B cell (primary cell): ENCODE data around the gene SHMT2. TPM values are rescaled to one million over a fixed set of nuclear protein-coding genes. Genes with fewer than 3 reads are reported as not detected.

Experiments used
- ATAC-seq: fragments of 200-7000 bp; cut with Tn5 transposase; one replicate; pipeline ENCODE4 v1.10.0; 2021; ENCODE audit warnings: low read depth, mild to moderate bottlenecking, moderate number of reproducible peaks, moderate library complexity
- CTCF ChIA-PET: fragments of 350-600 bp; sonication (Branson Sonifier 250); formaldehyde crosslinking; loops from one replicate; lab custom pipeline; 2021; ENCODE audit warnings: antibody characterized with exemption, inconsistent platforms; lab: Charles Lee
- POLR2A ChIA-PET: fragments of 350-600 bp; sonication (Branson Sonifier 250); formaldehyde crosslinking; loops from one replicate; lab custom pipeline; 2021; ENCODE audit warnings: antibody characterized with exemption; lab: Charles Lee
- DNase-seq: peaks from one replicate; pipeline ENCODE4 v3.0.0; 2013
- H2AFZ ChIP-seq: 2 replicates; pipeline ENCODE4 v1.6.1; 2012; ENCODE audit warnings: mild to moderate bottlenecking, low read depth, low read length; ENCODE audit not compliant: insufficient read depth, poor library complexity, severe bottlenecking
- H3K27ac ChIP-seq, 2 donors: 1 replicate in 1 of 2; 2 replicates in 1 of 2; pipeline ENCODE4 v1.5.1; 2012 to 2013; ENCODE audit warnings: low read length in 2 of 2, mild to moderate bottlenecking in 2 of 2, moderate library complexity in 1 of 2
- H3K27me3 ChIP-seq, 4 experiments: fragments of 200-600 bp in 1 of 4; sonication (generic) in 1 of 4; replicated peaks in 1 of 4; 1 replicate in 2 of 4; 2 replicates in 2 of 4; pipeline versions ENCODE4 v1.6.1 to v1.7.0; 2013 to 2016; ENCODE audit warnings: low read length in 3 of 4, mild to moderate bottlenecking in 2 of 4, mixed read lengths in 1 of 4, moderate library complexity in 1 of 4; ENCODE audit not compliant: insufficient read depth in 4 of 4, control insufficient read depth in 3 of 4; ENCODE audit errors: control extremely low read depth in 1 of 4
- H3K36me3 ChIP-seq, 2 experiments: replicated peaks in 1 of 2; 1 replicate in 1 of 2; 2 replicates in 1 of 2; pipeline versions ENCODE4 v1.6.1 to v1.7.1; 2013; ENCODE audit warnings: low read length in 1 of 2; ENCODE audit not compliant: insufficient read depth in 2 of 2, control insufficient read depth in 1 of 2; ENCODE audit errors: control extremely low read depth in 1 of 2, extremely low read depth in 1 of 2
- H3K4me1 ChIP-seq, 2 donors: fragments of 200-600 bp in 1 of 2; sonication (generic) in 1 of 2; 1 replicate in 1 of 2; 2 replicates in 1 of 2; pipeline versions ENCODE4 v1.5.1 to v1.6.1; 2013 to 2017; ENCODE audit warnings: low read length in 2 of 2; ENCODE audit not compliant: control insufficient read depth in 2 of 2, insufficient read depth in 2 of 2
- H3K4me2 ChIP-seq: replicated peaks from 2 replicates; pipeline ENCODE3; 2012; ENCODE audit warnings: mild to moderate bottlenecking, low read depth, low read length; ENCODE audit not compliant: poor library complexity, severe bottlenecking
- H3K4me3 ChIP-seq, 5 experiments: fragments of 200-600 bp in 1 of 5; sonication (generic) in 1 of 5; 1 replicate in 3 of 5; 2 replicates in 2 of 5; pipeline versions ENCODE4 v1.5.1 to v1.7.0; 2011 to 2016; ENCODE audit warnings: low read length in 4 of 5, mild to moderate bottlenecking in 4 of 5, low read depth in 2 of 5, control low read depth in 1 of 5, moderate library complexity in 1 of 5; ENCODE audit not compliant: insufficient read depth in 1 of 5; ENCODE audit errors: control extremely low read depth in 1 of 5, extremely low read depth in 1 of 5
- H3K79me2 ChIP-seq: fragments of 200-600 bp; sonication (generic); one replicate; pipeline ENCODE4 v1.6.0; 2016; ENCODE audit warnings: low read length; ENCODE audit not compliant: control insufficient read depth, insufficient read depth
- H3K9ac ChIP-seq: fragments of 200-600 bp; sonication (generic); 2 replicates; pipeline ENCODE4 v1.6.1; 2017; ENCODE audit warnings: mild to moderate bottlenecking, low read length, moderate library complexity
- H3K9me3 ChIP-seq, 3 donors: one replicate each; pipeline versions ENCODE4 v1.6.1 to v1.7.1; 2013; ENCODE audit warnings: low read length in 2 of 3; ENCODE audit not compliant: control insufficient read depth in 2 of 3, insufficient read depth in 1 of 3; ENCODE audit errors: control extremely low read depth in 1 of 3
- H4K20me1 ChIP-seq: 2 replicates; pipeline ENCODE4 v1.6.0; 2012; ENCODE audit warnings: mild to moderate bottlenecking, low read length; ENCODE audit not compliant: insufficient read depth, control insufficient read depth, poor library complexity, severe bottlenecking
- H3K27ac Mint-ChIP-seq: one replicate; pipeline ENCODE4 v1.8.0; 2021; ENCODE audit warnings: mixed read lengths
- H3K27me3 Mint-ChIP-seq: one replicate; pipeline ENCODE4 v1.8.0; 2021; ENCODE audit warnings: mixed read lengths
- H3K4me1 Mint-ChIP-seq: one replicate; pipeline ENCODE4 v1.8.0; 2021; ENCODE audit warnings: mixed read lengths
- H3K4me3 Mint-ChIP-seq: one replicate; pipeline ENCODE4 v1.8.0; 2021; ENCODE audit warnings: mixed read lengths
- H3K9me3 Mint-ChIP-seq: one replicate; pipeline ENCODE4 v1.8.0; 2022; ENCODE audit warnings: mixed read lengths; ENCODE audit not compliant: insufficient read depth
- CTCF ChIP-seq: fragments of 200-600 bp; IDR thresholded peaks from one replicate; pipeline ENCODE4 v1.8.0; 2022; ENCODE audit warnings: antibody characterized with exemption, mild to moderate bottlenecking
- EZH2 ChIP-seq: IDR thresholded peaks from 2 replicates; pipeline ENCODE4 v1.6.1; 2012; ENCODE audit warnings: borderline replicate concordance, low read depth, mild to moderate bottlenecking, moderate library complexity, low read length; ENCODE audit not compliant: insufficient read depth, poor library complexity, severe bottlenecking
- WGBS: methylation state at CpG from one replicate; pipeline ENCODE4 v1.1.5; 2013; ENCODE audit warnings: missing lambda C conversion rate; ENCODE audit not compliant: insufficient coverage; 5-methylcytosine and 5-hydroxymethylcytosine counted together
- intact Hi-C: fragments of 100-400 bp; cut with micrococcal nuclease; formaldehyde crosslinking; loops from one replicate; pipeline ENCODE4 v1.10.0; 2022
- polyA plus RNA-seq: library from polyadenylated mRNA; depleted of rRNA; stranded (reverse); fragments of >200 nt; gene quantifications from 2 replicates; pipeline ENCODE4 v1.2.3, GENCODE V29; 2012
- total RNA-seq, 2 donors: library from RNA; stranded (reverse); fragments of 120-200 nt in 1 of 2; gene quantifications; 1 replicate in 1 of 2; 2 replicates in 1 of 2; pipeline versions ENCODE4 v1.2.3 to v1.2.4, GENCODE V29; 2013 to 2022

SHMT2 gene
- total and polyA plus RNA-seq, 2 donors (not counting 1 experiment from before 2014, with no cell fraction given), result 166 to 236 TPM

- POLR2A ChIA-PET, result interaction anchor here (0.7 kb wide), 2 partner anchors 34 to 1032 kb away, joined by 6 to 9 read pairs; no protein-coding TSS in a partner anchor
- H3K27ac Mint-ChIP-seq, result no peak overlapping the region
- Histone ChIP-seq H3K27ac (no peak overlapping the region), H3K9me3 (no peaks in the 10 kb centered on the region), H3K4me1 (peaks cover 15 to 17% of the 10 kb centered on the region in 2 donors), H2AFZ (no peak overlapping the region), H3K4me2 (no peak overlapping the region), H3K27me3 (no peaks in the 10 kb centered on the region), H3K79me2 (no peaks in the 10 kb centered on the region), H3K4me3 (no peak overlapping the region), H3K36me3 (peaks cover 0 to 57% of the 10 kb centered on the region in 2 experiments), H4K20me1 (no peaks in the 10 kb centered on the region), H3K9ac (no peak overlapping the region)
- no peaks in the 10 kb centered on the region for H3K27me3 Mint-ChIP-seq
- no peaks in the 10 kb centered on the region for H3K9me3 Mint-ChIP-seq
- intact Hi-C loops, result no loop called here
- no peak for TF ChIP-seq CTCF
- TF ChIP-seq EZH2, result no peak
- 90% methylated on average over 2 of the region's 4 CpGs for WGBS
- CTCF ChIA-PET, result interaction anchor here (1.0 to 1.4 kb wide), 5 partner anchors 12 to 182 kb away, joined by 3 to 6 read pairs (median 4); partner anchors contain the start of gene INHBE
- H3K4me3 Mint-ChIP-seq, result no peak overlapping the region
- ATAC-seq, result no peak
- no peak for DNase-seq
- peaks cover 27% of the 10 kb centered on the region for H3K4me1 Mint-ChIP-seq
These were observed 47.5 kb downstream of the SHMT2 start for GRCh38 chr12:57276935-57277563.
